ENCODE results near the gene ATRNL1. TPM values are rescaled to one million over a fixed set of nuclear protein-coding genes. Genes with fewer than 3 reads are reported as not detected.

Gene ATRNL1
- total RNA-seq, 1 donor from 2014 or later: 0.93 TPM

DNA sequence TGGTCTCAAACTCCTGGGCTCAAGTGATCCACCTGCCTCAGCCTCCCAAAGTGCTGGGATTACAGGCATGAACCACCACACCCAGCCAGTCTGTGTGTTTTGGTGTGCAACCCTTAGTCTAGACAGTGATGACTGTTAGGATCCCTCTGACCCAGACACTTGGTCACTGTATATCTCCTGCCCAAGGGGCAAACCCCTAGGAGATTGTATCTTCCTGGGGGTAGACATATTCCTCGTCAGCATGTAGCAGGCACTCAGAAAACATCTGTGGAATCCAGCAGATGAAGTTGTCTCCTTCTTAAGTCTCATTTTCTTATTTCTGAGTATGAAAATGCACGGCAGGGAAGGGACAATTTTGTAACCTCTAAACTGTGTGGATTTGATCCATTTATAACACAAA lies 887.3 kb downstream of the ATRNL1 start:
- no peak overlapping the region for H3K27ac ChIP-seq
- H3K4me1 ChIP-seq: no peaks in the 10 kb centered on the region
- ATAC-seq (no peak), DNase-seq (no peak)
- TF ChIP-seq, protein P1, sequence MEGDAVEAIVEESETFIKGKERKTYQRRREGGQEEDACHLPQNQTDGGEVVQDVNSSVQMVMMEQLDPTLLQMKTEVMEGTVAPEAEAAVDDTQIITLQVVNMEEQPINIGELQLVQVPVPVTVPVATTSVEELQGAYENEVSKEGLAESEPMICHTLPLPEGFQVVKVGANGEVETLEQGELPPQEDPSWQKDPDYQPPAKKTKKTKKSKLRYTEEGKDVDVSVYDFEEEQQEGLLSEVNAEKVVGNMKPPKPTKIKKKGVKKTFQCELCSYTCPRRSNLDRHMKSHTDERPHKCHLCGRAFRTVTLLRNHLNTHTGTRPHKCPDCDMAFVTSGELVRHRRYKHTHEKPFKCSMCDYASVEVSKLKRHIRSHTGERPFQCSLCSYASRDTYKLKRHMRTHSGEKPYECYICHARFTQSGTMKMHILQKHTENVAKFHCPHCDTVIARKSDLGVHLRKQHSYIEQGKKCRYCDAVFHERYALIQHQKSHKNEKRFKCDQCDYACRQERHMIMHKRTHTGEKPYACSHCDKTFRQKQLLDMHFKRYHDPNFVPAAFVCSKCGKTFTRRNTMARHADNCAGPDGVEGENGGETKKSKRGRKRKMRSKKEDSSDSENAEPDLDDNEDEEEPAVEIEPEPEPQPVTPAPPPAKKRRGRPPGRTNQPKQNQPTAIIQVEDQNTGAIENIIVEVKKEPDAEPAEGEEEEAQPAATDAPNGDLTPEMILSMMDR (IDR thresholded peaks at IDR 0.05): no peak
- H3K27me3 ChIP-seq: no peaks in the 10 kb centered on the region
- intact Hi-C loops (cut with DNase I): no loop called here
- H3K9me3 ChIP-seq: no peaks in the 10 kb centered on the region
- H3K4me3 ChIP-seq: peak overlapping the region; percentile 25
- no peaks in the 10 kb centered on the region for H3K36me3 ChIP-seq

DNA sequence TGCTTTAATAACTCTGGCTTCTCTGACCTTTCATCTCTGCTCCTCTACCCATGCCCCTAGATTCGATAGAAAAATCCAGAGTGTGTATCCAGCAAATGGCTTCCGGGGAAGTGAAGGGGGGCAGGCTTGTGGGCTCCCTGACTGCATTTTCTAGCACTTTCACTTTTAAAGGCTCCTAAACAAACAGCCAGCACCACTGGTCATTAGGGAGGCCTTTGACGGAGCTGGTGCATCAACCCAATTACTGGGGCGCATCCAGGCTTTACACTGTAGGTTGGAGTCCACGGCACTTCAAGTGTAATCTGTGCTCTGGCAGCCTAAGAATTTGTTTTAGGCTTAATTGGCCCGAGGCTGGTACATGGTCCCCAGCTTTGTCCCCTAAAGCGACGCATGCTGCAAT lies 887.9 kb downstream of the ATRNL1 start:
- H3K4me3 ChIP-seq: peak overlapping the region; percentile 25
- intact Hi-C loops (cut with DNase I): no loop called here
- H3K9me3 ChIP-seq: no peaks in the 10 kb centered on the region
- no peak for DNase-seq
- no peak for ATAC-seq
- TF ChIP-seq, protein P1 (IDR thresholded peaks at IDR 0.05): no peak
- H3K4me1 ChIP-seq: no peaks in the 10 kb centered on the region
- no peak overlapping the region for H3K27ac ChIP-seq
- no peaks in the 10 kb centered on the region for H3K36me3 ChIP-seq
- H3K27me3 ChIP-seq: no peaks in the 10 kb centered on the region

DNA sequence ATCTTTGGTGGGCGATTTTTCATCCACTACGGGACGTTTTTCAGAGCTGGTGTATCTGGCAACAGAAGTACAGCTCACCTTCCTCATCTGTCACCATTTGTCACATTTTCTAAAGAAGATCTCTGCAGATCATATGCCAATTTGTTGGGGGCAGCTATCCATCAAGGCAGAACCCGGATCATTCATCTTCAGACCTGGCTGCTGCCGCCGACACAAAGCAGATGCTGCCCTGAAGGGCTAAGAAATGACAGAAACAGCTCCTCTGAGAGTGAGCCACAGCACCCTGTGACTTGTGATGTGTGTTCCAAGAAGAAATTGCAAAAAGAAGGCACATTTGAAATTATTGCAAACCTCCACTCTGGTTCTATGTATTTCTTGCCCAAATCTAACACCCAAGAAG lies 888.9 kb downstream of the ATRNL1 start:
- no peak overlapping the region for H3K27ac ChIP-seq
- TF ChIP-seq, protein P1 (IDR thresholded peaks at IDR 0.05): no peak
- intact Hi-C loops (cut with DNase I): no loop called here

DNA sequence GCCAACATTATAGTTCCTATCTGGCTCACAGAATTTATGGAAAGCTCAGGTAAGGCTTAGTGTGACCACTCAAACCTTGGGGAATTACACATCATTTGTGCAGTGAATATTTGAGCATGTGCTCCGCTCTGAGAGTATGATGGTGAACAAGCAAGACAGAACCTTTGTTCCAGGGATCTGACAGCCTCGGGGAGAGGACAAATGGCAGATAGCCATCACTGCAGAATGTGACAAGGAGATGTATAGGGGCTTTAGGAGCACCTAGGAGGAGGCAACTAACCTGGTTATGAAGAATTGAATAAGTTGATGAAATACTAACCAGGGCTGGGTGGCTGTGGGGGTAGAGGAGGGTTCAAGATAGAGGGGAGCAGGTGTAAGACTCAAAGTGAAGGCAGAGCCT lies 889.4 kb downstream of the ATRNL1 start:
- Histone ChIP-seq H3K4me3 (no peak overlapping the region), H3K9me3 (no peaks in the 10 kb centered on the region), H3K27me3 (no peaks in the 10 kb centered on the region), H3K36me3 (no peaks in the 10 kb centered on the region), H3K4me1 (no peaks in the 10 kb centered on the region), H3K27ac (no peak overlapping the region)
- ATAC-seq (no peak), DNase-seq (no peak)
- intact Hi-C loops (cut with DNase I): no loop called here
- TF ChIP-seq, protein P1 (IDR thresholded peaks at IDR 0.05): no peak

More for the DNA sequence above, 888.9 kb downstream of the ATRNL1 start:
- H3K4me1 ChIP-seq: no peaks in the 10 kb centered on the region
- DNase-seq: no peak
- H3K4me3 ChIP-seq: no peak overlapping the region
- H3K36me3 ChIP-seq: no peaks in the 10 kb centered on the region
- H3K9me3 ChIP-seq: no peaks in the 10 kb centered on the region
- no peaks in the 10 kb centered on the region for H3K27me3 ChIP-seq
- no peak for ATAC-seq

DNA sequence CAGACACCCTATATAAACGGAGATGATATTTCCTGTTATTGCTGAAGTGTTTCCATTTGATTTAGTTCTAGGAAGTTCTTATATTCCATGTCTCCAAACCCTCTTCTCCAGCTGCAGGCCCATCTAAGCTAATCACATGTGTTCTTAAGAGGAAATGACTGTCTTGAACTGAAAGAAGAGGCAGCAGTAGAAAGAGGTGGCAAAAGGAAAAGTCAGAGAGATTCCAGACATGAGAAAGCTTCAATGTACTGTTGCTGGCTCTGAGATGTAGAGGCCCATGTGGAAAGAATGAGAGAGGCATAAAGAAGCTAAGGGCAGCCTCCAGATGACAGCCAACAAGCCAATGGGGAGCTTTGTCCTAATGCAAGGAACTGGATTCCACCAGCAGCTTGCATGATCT lies 892.6 kb downstream of the ATRNL1 start:
- Histone ChIP-seq H3K9me3 (no peaks in the 10 kb centered on the region), H3K36me3 (no peaks in the 10 kb centered on the region), H3K27ac (no peak overlapping the region), H3K27me3 (no peaks in the 10 kb centered on the region), H3K4me3 (no peak overlapping the region), H3K4me1 (no peaks in the 10 kb centered on the region)
- TF ChIP-seq, protein P1 (IDR thresholded peaks at IDR 0.05): no peak
- DNase-seq (no peak), ATAC-seq (no peak)
- intact Hi-C loops (cut with DNase I): no loop called here

DNA sequence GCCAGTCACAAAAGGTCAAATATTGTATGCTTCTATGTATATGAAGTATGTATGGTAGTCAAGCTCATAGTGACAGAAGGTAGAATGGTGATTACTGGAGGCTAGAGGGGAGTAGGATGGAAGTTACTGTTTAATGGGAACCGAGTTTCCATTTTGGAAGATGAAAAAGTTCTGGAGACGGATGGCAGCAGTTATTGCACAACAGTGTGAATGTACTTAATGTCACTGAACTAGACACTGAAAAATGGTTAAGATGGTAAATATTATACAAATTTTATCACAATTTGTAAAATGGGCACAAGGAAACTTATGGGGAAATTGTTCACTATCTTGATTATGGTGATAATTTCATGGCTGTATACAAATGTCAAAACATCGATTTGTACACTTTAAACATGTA lies 895.2 kb downstream of the ATRNL1 start:
- intact Hi-C loops (cut with DNase I): no loop called here
- Histone ChIP-seq H3K9me3 (no peaks in the 10 kb centered on the region), H3K36me3 (no peaks in the 10 kb centered on the region), H3K4me3 (no peak overlapping the region), H3K4me1 (no peaks in the 10 kb centered on the region), H3K27me3 (no peaks in the 10 kb centered on the region), H3K27ac (no peak overlapping the region)
- TF ChIP-seq, protein P1 (IDR thresholded peaks at IDR 0.05): no peak
- no peak for DNase-seq
- ATAC-seq: no peak
